Esophagus muscularis mucosa (tissue), 4 donors: ENCODE measurements around the gene DYRK2. TPM values are rescaled to one million over a fixed set of nuclear protein-coding genes. Genes with fewer than 3 reads are reported as not detected.

Experiments
- DNase-seq: peaks from one replicate; pipeline ENCODE4 v3.0.0-alpha.2; 2017; ENCODE audit errors: extremely low spot score
- H3K27ac ChIP-seq, 4 donors: fragments of 200-600 bp; sonication (generic); replicated peaks in 1 of 4; 1 replicate in 3 of 4; 2 replicates in 1 of 4; pipeline ENCODE4 v1.5.1; 2016 to 2019; ENCODE audit warnings: mild to moderate bottlenecking in 1 of 4
- H3K27me3 ChIP-seq, 4 donors: fragments of 200-600 bp; sonication (generic); one replicate each; pipeline versions ENCODE4 v1.5.1 to v1.6.0; 2016 to 2019
- H3K36me3 ChIP-seq, 4 donors: fragments of 200-600 bp; sonication (generic); one replicate each; pipeline ENCODE4 v1.5.1; 2016 to 2019
- H3K4me1 ChIP-seq, 4 donors: fragments of 200-600 bp; sonication (generic); one replicate each; pipeline ENCODE4 v1.5.1; 2016 to 2019
- H3K4me3 ChIP-seq, 4 donors: fragments of 200-600 bp; sonication (generic); 1 replicate in 2 of 4; 2 replicates in 2 of 4; pipeline ENCODE4 v1.5.1; 2016 to 2019; ENCODE audit warnings: mild to moderate bottlenecking in 4 of 4, moderate library complexity in 1 of 4
- H3K9me3 ChIP-seq, 4 donors: fragments of 200-600 bp; sonication (generic); 1 replicate in 3 of 4; 2 replicates in 1 of 4; pipeline ENCODE4 v1.5.1; 2016 to 2019
- EP300 ChIP-seq: sonication (generic); formaldehyde crosslinking; IDR thresholded peaks from one replicate; pipeline ENCODE4 v1.6.1; 2017; ENCODE audit warnings: antibody characterized with exemption
- POLR2A ChIP-seq: fragments of 450-650 bp; IDR thresholded peaks from one replicate; pipeline ENCODE4 v1.6.1; 2017; ENCODE audit warnings: antibody characterized with exemption, moderate library complexity, mild to moderate bottlenecking, low read depth
- POLR2AphosphoS5 ChIP-seq, 2 donors: sonication (generic); formaldehyde crosslinking; IDR thresholded peaks; one replicate each; pipeline ENCODE4 v1.6.1; 2017; ENCODE audit warnings: antibody characterized with exemption in 2 of 2
- WGBS: methylation state at CpG from one replicate; pipeline ENCODE4 v1.1.5; 2018; 5-methylcytosine and 5-hydroxymethylcytosine counted together
- intact Hi-C: fragments of 100-400 bp; cut with DNase I; formaldehyde crosslinking; loops from one replicate; pipeline ENCODE4 v1.15.1; 2023
- total RNA-seq, 4 donors: library from RNA; depleted of rRNA; stranded (reverse); fragments of >200 nt; gene quantifications; one replicate each; pipeline versions ENCODE4 v1.1.0 to v1.2.1, GENCODE V29; 2016
- TF ChIP-seq, protein P1 (sequence below), 3 experiments: fragments of 200-600 bp in 2 of 3; fragments of 450-650 bp in 1 of 3; sonication (generic) in 2 of 3; IDR thresholded peaks; one replicate each; pipeline ENCODE4 v1.5.1; 2017 to 2019; ENCODE audit warnings: antibody characterized with exemption in 3 of 3, mild to moderate bottlenecking in 2 of 3, moderate library complexity in 1 of 3

DYRK2 gene
- total RNA-seq, 4 donors from 2014 or later = 22.2 to 57.9 (median 36.9) TPM

DNA sequence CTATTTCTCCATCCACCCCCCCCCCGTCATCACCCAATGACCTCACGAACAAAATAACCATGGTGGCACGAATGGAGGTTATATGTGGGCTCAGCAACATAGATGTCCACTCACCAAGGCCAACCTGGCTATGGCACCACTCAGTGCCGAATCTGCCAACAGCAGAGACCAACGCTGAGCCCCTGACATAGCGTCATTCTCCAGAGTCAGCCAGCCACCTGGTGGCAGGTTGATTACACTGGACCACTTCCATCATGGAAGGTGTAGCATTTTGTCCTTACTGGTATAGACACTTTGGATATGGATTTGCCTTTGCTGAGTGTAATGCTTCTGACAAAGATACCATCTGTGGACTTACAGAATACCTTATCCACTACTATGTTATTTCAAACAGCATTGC, 24.2 kb upstream of the DYRK2 start:
- DNase-seq = no peak
- TF ChIP-seq, protein P1, sequence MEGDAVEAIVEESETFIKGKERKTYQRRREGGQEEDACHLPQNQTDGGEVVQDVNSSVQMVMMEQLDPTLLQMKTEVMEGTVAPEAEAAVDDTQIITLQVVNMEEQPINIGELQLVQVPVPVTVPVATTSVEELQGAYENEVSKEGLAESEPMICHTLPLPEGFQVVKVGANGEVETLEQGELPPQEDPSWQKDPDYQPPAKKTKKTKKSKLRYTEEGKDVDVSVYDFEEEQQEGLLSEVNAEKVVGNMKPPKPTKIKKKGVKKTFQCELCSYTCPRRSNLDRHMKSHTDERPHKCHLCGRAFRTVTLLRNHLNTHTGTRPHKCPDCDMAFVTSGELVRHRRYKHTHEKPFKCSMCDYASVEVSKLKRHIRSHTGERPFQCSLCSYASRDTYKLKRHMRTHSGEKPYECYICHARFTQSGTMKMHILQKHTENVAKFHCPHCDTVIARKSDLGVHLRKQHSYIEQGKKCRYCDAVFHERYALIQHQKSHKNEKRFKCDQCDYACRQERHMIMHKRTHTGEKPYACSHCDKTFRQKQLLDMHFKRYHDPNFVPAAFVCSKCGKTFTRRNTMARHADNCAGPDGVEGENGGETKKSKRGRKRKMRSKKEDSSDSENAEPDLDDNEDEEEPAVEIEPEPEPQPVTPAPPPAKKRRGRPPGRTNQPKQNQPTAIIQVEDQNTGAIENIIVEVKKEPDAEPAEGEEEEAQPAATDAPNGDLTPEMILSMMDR (IDR thresholded peaks at IDR 0.05) = no peak
- TF ChIP-seq POLR2AphosphoS5 (IDR thresholded peaks at IDR 0.05) (no peak), POLR2A (no peak), EP300 (no peak)
- Histone ChIP-seq H3K4me3 (no peak overlapping the region), H3K27me3 (no peaks in the 10 kb centered on the region), H3K4me1 (no peaks in the 10 kb centered on the region), H3K27ac (no peak overlapping the region), H3K36me3 (no peaks in the 10 kb centered on the region), H3K9me3 (no peaks in the 10 kb centered on the region)
- 72% methylated on average over 2 of the region's 6 CpGs for WGBS
- intact Hi-C loops = no loop called here

DNA sequence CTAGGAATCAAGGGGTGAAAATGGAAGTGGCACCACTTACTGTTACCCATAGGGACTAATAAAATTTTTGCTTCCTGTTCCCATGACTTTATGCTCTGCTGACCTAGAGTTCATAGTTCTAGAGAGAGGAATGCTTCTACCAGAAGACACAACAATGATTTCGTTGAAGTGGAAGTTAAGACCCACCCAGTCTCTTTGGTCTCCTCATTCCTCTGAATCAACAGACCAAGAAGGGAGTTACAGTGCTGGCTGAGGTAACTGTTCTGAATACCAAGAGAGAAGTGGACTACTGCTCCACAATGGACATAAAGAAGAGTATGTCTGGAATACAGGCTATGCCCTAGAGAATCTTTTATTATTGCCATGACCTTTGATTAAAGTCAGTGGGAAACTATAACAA, 23.5 kb upstream of the DYRK2 start:
- H3K36me3 ChIP-seq = no peaks in the 10 kb centered on the region
- H3K4me3 ChIP-seq = no peak overlapping the region
- no peaks in the 10 kb centered on the region for H3K9me3 ChIP-seq
- no peaks in the 10 kb centered on the region for H3K27me3 ChIP-seq
- H3K27ac ChIP-seq = no peak overlapping the region
- WGBS = 89% methylated on average over 1 of the region's 1 CpG
- TF ChIP-seq POLR2AphosphoS5 (IDR thresholded peaks at IDR 0.05) (no peak), EP300 (no peak)
- TF ChIP-seq, protein P1 (IDR thresholded peaks at IDR 0.05) = no peak
- intact Hi-C loops = no loop called here
- no peak for DNase-seq
- H3K4me1 ChIP-seq = no peaks in the 10 kb centered on the region

DNA sequence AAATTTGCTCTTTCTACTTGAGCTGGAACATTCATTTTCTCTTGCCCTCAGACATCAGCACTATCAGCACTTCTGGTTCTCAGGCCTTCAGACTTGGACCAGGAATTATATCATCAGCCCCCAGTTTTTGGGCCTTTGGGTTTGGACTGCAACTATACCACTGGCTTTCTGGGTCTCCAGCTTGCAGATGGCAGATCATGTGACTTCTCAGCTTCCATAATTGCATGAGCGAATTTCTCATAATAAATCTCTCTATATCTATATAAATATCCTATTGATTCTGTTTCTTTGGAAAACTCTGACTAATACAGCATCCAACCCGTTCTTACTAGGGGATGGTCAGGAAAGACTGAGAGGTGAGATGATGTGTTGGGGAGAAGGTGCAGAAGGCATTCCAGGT, 22.4 kb upstream of the DYRK2 start:
- no peak overlapping the region for H3K27ac ChIP-seq
- TF ChIP-seq, protein P1 (IDR thresholded peaks at IDR 0.05) = no peak
- TF ChIP-seq EP300 (no peak), POLR2A (no peak), POLR2AphosphoS5 (IDR thresholded peaks at IDR 0.05) (no peak)
- no peak overlapping the region for H3K4me3 ChIP-seq
- WGBS = 90% methylated on average over 2 of the region's 2 CpGs
- intact Hi-C loops = no loop called here
- H3K4me1 ChIP-seq = peaks cover 0 to 2% (median 0%) of the 10 kb centered on the region in 4 donors
- H3K27me3 ChIP-seq = no peaks in the 10 kb centered on the region
- H3K9me3 ChIP-seq = no peaks in the 10 kb centered on the region
- DNase-seq = no peak
- no peaks in the 10 kb centered on the region for H3K36me3 ChIP-seq

DNA sequence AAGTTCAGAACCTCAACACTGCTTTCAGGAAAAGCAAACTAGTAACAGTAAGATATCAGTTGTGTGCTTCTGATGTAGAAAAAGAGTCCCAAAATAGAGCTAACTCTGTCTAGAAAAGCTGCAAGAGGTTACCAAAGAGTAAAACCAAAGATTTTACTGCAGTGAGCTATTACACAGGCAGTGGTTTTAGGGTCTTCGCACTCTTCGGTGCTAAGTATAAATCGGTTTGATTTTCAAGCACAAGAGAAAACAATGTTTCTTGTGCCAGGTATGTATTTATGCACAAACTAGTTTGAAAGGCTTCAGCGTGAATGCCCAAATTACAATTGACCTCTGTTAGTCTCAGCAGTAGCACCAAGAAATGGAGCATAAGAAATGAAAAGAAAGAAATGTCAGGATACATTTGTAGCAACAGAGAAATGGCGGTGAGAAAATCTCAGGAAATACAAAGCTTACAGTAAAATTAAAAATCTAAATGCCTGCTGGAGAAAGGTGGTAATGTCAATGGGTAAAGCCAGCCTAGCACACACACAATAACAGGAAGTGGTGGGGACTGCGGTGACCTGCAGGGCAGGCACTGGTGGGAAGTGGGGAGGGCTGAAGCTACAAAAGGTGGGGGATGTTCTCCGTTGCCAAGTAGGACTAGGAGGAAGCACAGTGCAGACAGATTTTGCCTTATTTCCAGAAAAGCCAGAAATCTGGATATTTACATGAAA, 18.0 kb upstream of the DYRK2 start:
- intact Hi-C loops = no loop called here
- Histone ChIP-seq H3K36me3 (no peaks in the 10 kb centered on the region), H3K27ac (no peak overlapping the region), H3K4me1 (peaks cover 3 to 19% (median 10%) of the 10 kb centered on the region in 4 donors), H3K9me3 (no peaks in the 10 kb centered on the region), H3K4me3 (no peak overlapping the region), H3K27me3 (no peaks in the 10 kb centered on the region)
- TF ChIP-seq, protein P1 (IDR thresholded peaks at IDR 0.05) = peak in 1 of 3 experiments; percentile 3
- TF ChIP-seq EP300 (no peak), POLR2AphosphoS5 (IDR thresholded peaks at IDR 0.05) (peak in 1 of 2 donors; percentile 36), POLR2A (no peak)
- DNase-seq = no peak
- WGBS = 66% methylated on average over 7 of the region's 7 CpGs

DNA sequence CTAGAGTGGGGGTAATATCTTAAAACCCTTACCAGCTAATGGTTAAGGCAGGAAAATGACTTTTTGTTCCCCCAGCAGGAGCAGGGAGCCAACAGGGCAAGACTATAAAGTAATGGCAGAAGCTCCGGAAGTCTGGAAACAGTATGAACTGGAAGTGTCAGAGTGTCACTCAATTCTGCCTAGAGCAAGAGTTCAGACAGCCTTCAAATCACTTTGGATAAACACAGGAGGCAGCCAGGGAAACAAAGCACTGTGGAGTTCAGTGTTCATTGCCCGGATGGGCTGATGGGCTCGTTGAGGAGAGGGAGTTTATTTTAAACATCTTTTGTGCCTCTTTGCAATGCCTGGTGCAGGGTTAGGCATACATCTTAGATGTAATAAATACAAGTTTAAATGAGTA, 16.5 kb upstream of the DYRK2 start:
- WGBS = 45% methylated on average over 3 of the region's 3 CpGs
- no peaks in the 10 kb centered on the region for H3K36me3 ChIP-seq
- intact Hi-C loops = no loop called here
- H3K4me3 ChIP-seq = no peak overlapping the region
- TF ChIP-seq, protein P1 (IDR thresholded peaks at IDR 0.05) = no peak
- TF ChIP-seq POLR2A (no peak), POLR2AphosphoS5 (IDR thresholded peaks at IDR 0.05) (no peak), EP300 (no peak)
- no peak for DNase-seq
- no peaks in the 10 kb centered on the region for H3K27me3 ChIP-seq
- H3K9me3 ChIP-seq = no peaks in the 10 kb centered on the region
- H3K4me1 ChIP-seq = peaks cover 3 to 19% (median 10%) of the 10 kb centered on the region in 4 donors
- no peak overlapping the region for H3K27ac ChIP-seq
